GM04504 (cell line): Measurements from ENCODE around the gene SSPN.

ENCODE experiments used
- DNase-seq: peaks from one replicate; pipeline ENCODE4 v3.0.0-alpha.2; 2012; ENCODE audit warnings: low read depth

Gene SSPN

DNA sequence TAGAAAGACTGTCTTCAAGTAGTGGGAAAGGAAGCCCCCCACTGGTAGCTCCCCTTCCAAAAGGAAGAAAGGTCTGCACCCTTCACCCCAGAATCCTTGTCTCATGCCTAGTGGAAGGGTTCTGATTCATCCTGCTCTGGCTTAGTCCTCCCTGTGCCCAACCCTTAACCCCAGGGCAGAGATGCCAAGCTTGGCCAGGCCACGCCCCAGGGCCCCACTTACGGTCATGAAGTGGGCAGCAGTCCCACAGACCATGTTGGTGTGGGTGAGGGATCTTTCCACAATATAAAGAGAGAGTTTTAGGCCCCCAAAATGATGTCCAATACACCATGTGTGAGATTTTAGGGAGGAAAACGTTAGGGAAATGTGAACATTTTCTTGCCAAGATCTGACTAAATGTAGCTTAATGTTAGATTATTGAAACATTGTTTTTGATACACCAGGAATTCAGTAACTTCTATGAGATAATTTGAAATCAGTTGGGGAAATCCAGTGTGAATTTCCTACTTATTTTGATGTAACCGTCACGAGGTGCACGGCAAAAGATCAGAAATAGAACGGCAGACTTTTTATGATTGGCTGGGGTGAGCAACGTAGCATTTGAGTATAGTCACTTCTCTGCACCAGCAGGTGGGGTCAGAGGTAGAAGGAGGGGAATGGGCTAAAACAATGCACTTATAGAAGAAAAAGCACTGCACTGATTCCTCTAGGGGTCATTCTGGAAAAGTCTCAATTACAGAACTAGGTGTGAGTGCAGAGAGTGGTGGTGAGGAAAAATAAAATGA, 8.2 kb upstream of the SSPN start:
- no peak for DNase-seq

DNA sequence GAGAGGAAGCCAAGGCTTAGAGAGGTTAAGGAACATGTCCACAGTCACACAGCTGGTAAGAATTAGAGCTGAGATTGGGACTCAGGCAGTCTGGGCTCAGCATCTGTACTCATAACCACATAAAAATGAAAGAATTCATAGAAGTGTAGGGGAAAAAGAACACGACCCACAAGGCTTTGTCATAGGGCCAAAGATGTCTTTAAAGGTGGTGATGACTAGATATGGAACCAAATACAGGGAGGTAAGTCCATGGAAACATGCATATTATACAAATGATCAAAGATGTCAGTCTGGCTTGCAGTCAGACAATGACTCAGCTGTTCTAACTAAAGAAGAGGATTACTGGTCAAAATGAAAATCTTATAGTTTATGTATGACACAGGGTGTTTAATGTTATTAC, 7.2 kb upstream of the SSPN start:
- peak; percentile 54 for DNase-seq

DNA sequence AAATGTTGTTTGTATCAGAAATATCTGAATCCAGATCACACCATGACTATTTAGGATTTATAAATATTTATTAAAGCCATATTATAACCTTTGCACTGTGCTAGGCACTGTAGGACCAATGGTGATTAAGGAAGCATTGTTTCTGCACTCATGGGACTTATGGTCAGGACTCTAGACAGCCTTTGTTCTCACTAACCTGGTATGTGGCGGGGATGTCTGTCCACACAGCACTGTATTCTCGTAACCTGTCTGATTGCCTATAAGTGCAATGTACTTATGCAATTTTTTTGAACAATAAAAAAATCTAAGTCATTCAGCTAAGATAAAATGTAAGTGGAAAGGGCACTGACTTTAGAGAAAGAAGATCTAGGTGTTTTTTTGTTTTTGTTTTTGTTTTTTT, 6.7 kb upstream of the SSPN start:
- DNase-seq = no peak

DNA sequence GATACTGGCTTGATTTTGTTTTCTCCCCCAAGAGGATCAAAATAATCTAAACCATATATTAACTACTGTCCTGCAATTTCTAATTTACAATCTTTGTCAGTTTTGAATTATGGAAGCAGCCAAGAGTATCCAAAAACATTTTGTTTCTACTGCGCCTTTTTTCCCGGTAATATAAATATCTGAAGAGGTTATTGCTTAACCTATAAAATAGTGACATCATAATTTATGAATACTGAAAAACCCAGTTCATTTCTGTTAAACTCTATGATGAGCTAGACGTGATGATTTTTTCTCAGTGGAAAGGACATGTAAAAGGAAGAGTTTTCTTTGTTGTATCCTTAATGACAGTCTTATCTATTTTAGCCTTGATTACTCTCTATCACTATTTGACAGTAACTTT, 3.2 kb upstream of the SSPN start:
- DNase-seq = no peak

DNA sequence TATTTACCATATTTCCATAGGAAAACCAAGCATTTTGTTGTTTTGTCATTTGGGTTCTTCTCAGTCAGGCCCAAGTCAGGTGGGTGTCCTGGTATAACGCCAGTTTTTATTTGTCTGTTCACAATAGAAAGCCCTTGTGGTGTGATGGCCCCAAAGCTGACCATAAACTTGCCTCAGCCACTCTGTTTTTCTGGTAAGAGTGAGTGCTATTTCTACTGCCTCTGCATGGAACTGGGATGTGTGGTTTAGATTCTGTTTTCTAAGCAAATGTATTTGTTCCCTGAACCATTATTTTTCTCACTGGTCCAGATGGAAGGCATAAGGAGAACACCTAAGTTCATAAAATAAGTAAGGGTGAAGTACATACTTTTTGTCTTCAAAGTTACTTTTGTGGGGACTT, 1.8 kb upstream of the SSPN start:
- DNase-seq = no peak

DNA sequence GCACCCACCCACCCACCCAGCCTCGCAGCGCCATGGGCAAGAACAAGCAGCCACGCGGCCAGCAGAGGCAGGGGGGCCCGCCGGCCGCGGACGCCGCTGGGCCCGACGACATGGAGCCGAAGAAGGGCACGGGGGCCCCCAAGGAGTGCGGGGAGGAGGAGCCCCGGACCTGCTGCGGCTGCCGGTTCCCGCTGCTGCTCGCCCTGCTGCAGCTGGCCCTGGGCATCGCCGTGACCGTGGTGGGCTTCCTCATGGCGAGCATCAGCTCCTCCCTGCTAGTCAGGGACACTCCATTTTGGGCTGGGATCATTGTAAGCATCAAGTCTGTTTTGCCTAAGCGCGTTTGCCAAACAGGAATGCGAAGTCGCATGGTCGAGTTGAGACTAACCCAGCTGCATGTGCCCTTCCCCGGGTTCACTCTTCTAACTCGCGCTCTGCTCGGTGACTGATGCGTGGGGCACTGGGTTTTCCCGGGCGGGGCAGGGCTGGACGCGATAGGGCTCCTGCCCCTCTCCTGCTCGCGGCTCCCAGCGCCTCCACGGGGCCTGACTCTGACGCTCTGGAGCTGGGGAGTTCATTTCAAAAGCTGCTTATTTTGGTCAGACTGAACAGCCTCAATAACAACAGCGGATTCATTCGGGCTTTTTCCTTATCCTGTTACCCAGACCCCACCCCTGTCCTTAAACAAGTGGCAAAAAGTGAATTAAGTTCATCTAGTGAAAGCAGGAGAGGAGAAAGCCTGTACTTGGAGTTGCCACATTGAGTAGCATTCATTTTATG, 458 bp downstream of the SSPN start:
- no peak for DNase-seq

DNA sequence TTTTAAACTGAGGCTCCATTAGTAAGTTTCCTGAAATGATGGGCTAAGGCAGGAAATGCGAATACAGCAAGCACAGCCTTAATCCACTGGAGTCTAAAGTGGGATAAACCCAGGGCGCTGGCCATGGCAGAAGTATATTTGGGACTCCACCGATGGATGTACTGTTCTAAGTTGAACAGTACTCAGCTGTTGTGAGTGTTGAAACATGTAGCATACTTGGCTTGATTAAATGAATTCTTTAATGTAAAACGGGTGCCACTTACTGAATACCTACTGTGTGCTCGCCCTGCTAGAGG, 996 bp downstream of the SSPN start:
- no peak for DNase-seq

DNA sequence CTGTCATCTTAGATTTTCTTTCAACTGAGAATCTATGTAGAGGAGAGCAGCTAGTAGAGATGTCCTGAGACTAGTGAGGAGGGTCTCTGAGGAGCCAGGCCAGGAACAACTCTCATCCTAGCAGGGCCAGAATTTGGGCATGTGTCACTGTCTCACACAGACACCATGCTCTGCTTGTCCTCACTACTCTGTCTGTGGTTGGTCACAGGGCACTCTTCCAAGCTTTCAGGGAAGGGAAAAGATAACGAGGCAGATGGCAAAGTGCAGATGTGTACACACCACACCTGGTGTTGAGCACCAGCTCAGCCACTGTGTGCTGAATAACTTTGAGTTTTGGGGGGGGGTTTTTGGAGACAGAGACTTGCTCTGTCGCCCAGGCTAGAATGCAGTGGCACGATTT, 2.5 kb downstream of the SSPN start:
- DNase-seq = no peak

DNA sequence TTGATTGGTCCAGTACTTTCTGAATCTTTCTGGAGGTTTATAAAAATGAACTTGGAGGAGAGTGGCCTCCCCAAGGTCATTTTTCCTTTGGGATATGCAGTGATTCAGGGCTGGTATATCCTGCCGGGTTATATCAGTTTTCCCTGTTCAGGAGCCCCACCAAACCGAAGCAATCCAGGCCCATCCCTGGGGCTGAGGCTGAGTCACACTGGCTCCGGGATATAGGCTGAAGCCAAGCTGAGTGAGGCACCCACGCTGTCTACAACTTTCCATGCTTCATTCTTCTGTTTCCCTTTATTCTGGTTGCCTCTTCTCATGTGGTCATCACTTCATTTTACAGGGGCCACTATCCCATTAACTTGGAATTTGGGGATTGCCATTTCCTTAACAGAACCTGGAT, 3.4 kb downstream of the SSPN start:
- peak; percentile 14 for DNase-seq

DNA sequence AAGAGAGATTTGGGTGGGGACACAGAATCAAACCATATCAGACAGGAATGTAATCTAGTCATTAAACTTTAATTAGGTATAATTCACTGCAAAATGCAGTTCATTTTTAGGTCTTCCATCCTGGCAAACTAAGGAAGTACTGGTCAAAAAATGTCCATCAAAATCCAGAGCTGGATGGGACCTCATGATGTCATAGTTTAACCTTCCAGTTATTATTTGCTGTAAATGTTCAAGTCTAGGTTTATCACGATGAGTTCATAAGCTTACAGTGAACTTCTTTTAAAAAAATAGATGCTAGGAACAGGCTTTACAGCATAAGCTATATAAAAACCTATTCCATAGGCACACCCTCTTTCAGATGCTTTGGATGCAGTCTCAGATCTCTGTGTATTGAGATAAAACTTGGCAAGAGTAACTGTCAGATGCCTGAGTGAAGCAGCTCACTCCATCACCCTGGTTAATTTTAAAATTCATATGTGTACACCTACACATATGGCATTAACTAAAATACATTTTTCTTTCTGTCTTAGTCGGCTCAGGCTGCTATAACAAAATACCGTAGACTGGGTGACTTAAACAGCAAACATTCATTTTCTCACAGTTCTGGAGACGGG, 7.9 kb downstream of the SSPN start:
- DNase-seq = no peak

DNA sequence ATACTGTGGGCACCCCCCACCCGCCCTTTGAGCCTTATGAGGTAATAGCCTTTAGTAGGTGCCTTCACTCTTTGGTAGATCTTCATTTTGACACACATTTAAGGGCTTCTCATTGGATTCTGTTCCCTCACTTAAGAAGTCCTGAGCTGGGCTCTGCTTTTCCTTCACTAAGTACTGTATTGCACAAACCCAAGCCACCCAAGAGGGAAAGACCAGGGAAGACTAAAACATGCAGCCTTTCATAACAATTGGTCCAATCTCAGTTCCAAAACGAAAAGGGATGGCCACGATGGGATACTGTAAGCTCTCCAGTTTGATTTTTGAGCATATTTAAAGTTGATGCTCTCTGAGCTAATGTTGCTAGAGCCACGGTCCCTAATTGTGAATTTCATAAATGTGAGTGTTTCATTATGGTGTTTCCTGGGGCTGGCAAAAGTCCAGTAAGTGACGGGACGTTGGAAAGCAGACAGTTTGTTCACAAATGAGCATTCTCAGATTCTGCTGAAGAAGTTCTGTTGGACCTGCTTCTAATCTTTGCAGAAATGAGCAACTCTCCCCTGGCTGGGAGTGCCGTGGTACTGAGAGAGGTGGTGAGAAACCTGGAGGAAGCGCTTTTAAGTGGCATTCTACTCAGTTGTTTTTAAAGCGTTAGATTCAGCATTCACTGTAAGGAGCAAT, 9.4 kb downstream of the SSPN start:
- DNase-seq = no peak

DNA sequence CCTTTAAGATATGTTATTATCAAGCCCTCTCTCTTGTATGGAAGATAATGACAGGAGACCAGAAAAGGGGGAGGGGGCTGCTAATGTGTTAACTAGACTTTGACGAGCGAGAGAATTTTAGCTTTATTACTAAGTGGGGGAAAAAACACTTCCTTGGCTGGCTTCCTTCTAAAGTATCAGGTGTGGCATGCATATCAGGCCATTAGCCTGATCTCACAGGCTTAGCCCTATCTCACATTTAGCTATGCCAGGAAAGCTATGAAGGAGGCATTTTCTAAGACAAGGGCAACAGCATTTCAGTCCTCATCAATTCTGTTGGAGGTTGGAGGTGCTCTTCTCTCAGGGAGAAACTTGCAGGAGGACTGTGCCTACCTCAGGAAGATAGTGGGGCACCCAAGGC, 9.9 kb downstream of the SSPN start:
- DNase-seq = no peak

DNA sequence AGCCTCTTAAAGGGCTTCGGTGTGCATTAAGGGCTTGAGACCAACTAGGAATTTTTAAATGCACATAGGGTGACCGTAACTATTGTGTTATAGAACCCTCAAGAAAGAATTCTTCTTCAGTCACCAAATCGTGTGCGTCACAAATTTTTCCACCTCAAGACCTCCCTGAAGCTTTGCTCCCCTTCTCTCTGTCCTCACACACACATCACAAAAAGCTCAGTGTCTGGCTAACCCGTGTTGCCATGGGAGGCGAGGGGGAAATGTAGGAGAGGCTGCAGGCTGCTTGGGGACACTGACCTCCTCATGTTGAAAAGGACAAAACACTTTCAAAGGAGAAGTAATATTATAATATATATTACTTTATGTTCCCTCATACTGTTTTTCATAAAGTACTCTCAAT, 10.6 kb downstream of the SSPN start:
- DNase-seq = no peak

DNA sequence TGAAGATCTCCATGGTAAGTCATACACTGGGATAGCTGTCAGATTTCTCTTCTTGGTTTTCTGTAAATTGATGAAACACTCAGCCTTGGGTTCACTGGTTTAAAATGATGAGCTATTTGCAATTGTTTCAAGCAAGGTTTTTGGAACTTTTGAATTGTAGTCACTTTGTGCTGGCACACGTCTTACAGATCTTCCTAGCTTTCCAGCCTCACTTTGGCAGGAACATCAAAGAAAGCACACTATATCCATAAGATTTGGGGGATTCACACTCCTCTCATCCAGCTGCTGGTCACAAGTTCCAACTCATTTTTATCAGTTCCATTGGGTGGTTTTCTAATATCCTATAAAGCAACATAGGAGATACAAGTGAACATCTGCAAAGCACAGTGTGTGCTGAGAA, 16.0 kb downstream of the SSPN start:
- no peak for DNase-seq

DNA sequence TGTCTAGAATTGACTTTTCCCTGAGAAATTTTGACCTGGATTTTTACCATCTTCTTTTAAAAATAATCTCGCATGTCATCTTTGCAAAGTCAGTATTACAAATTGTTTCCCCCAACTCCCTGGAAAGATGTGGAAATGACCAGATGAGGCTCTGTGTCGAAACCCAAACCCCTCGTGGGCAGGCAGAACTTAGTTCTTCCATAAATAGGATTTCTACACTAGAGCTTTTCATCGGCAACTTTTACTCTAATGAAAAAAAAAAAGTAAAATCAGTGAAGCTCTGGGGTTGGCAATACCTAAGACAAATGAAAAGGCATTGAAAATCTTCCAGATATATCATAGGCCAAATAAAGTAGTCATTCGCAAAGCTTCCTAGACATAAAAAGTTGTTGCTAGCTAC, 17.0 kb downstream of the SSPN start:
- DNase-seq = no peak

DNA sequence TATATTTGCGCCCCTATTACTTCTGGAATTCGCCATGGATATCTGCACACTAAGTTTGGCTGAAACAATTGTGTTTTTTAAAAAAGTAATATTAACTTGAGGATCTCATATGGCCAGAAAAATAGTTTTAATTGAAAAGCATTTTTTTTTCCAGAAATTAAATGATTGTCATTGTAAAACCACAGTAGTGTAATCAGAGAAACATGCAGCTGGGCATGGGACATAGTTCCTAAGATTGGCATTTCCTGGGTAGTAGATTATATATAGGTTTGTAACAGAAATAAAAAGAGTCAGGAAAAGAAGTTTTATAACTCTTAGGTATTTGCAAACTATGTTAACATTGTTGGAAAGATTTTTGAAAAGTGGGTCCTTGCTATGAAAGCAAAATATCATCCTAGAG, 17.6 kb downstream of the SSPN start:
- DNase-seq = no peak

DNA sequence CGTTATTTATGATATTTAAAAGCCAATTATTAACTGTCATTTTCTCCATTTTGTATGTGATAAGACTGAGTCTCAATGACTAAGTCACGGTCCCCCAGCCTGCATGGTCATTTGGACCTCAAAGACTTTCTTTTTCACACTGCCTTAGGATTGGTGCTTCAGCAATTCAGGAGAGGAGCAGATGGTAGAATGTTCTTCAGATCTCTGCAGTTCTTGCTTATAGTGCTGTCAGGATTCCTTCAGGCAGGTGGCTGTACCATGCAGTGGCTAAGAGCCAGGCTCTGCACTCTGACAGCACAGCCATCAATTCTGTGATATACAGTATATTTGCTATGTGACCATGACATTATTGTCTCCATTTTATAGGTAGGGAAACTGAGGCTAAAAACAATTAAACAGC, 18.7 kb downstream of the SSPN start:
- DNase-seq = no peak

DNA sequence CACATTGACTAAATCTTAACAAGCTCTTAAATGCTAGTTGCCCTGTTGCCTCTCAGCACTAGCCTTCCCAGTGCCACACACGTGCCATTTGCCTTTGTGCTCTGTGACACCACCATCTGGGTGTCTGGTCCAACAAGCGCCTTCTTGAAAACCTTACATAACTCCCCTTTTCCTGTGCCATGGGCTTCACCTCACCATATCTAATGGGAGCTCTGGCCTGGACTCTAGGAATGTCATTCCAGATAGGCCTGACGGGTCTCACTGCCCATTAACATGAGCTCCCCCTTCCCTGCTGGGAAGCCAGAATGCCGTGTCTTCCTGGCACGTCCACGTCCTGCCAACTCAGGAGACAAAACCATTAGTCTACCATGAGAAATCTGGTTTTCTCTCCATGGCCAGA, 24.4 kb downstream of the SSPN start:
- no peak for DNase-seq

DNA sequence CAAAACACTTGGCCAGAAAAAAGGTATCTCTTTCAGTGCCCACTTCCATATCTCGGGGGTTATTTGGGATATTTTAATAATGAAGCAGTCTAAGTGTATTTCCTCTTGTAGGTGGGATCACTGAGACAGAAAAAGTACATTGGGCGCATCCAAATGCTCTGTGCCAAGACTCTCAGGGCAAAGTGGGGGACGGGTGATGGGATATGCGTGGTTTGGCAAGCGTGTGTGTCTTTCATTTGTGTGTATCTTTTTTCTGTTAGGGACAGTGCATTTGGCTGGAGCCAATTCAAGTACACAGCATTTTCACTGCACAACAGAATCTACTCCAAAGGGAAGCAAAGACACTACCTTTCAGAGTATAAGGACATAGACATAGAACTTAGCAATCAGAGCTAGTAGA, 29.3 kb downstream of the SSPN start:
- DNase-seq = no peak

DNA sequence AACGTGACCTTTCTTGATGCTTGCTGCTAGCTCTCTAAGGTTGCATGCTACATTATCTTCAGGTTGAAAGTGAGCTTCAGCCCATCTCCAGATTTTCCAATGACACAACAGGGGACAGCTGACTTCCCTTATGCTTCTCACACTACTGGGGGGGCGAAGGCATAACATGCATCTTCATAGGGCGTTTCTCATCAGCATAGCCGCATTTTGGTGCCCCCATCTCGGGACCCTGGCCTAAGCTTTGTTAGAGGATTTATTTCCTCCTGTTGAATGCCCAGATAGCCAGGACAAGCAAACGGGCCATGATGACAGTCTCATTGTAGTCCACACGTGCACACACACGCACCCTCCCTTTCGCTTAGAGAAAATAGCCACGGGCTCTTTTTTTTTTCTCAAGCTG, 30.7 kb downstream of the SSPN start:
- no peak for DNase-seq

DNA sequence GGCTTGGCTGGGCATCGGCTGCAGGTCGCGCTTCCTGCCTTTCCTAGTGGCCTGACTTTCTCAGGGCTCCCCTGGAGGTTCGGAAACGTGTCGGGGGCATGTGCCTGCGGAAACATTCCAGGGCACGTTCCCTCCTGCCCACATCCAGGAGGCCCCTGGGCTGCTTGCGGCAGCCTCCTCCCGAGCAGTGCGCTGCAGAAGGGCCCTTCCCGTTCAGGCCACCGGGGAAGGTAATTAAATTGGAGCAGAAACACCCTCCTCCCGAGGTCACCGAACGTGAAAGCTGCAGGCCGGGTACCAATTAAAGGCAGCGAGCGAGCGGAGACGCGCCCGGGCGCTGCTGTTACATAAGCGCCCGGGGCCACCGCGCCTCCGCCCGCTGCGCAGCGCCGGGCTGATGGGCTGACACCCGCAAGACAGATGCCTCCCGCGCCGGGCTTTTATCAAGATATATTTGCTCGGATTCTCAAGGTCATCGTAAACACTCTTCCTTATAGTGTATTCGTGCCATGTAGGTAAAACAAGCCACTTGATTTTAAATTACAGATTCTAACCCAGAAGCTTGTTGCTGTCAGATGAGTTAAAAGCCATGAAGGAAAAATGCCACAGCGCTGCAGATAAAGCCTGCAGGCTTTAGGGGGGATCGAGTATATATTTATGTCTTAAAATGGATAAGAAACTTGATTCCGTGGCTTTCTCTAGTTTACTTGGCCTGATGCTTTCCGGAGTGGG, 31.4 kb downstream of the SSPN start:
- no peak for DNase-seq

DNA sequence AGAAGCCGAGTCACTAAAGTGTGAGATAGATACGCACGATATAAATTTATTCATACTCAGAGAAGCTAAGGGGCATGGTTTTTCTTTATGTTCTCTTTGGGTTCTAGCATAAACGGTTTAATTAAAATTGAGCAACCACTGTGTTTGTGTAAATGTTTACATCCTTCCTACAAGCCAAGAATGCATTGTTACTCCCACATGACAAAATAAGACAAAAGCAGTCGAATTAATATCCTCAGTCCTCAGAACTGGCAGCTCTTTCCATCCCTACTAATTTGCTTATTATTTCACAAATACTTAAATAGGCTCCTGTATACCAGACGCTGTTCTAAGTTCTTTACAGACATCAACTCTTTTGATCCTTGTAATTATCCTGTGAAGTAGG, 32.0 kb downstream of the SSPN start:
- DNase-seq = no peak
